ENCODE measurements around the gene LZIC.

DNA sequence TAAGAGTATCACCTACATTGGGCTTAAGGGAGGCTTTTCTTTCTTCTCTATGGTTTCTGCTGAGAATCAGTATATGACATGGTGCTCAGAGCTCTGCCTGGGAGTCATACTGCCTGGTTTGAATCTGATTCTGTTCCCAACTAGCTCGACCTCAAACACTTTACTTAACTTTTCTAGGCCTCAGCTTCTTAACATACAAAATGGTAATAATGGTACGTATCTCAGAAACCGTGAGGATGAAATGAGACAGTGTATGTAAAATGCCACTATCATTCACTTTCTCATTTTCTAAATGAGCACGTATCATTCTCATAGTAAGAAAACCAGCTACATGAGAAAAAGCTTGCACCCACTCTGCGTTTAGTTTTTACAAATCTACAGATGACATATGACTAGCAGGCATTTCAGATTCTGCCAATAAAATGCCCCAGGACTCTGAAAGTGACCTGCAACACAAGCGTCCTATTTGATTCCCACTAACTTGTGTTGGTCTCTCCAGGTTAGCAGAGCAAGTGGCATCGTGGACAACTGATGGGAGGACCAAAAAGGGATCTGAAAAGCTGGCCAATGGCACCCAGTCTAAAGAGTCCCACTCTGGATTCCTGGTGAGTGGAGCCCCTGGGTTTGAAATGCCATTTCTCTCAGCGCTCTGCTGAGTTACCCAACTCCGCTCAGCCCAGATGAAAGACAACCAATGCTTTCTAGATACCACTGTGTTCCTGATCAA is 39.2 kb downstream of the LZIC start:
- TF ChIP-seq, protein P1, sequence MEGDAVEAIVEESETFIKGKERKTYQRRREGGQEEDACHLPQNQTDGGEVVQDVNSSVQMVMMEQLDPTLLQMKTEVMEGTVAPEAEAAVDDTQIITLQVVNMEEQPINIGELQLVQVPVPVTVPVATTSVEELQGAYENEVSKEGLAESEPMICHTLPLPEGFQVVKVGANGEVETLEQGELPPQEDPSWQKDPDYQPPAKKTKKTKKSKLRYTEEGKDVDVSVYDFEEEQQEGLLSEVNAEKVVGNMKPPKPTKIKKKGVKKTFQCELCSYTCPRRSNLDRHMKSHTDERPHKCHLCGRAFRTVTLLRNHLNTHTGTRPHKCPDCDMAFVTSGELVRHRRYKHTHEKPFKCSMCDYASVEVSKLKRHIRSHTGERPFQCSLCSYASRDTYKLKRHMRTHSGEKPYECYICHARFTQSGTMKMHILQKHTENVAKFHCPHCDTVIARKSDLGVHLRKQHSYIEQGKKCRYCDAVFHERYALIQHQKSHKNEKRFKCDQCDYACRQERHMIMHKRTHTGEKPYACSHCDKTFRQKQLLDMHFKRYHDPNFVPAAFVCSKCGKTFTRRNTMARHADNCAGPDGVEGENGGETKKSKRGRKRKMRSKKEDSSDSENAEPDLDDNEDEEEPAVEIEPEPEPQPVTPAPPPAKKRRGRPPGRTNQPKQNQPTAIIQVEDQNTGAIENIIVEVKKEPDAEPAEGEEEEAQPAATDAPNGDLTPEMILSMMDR (IDR thresholded peaks at IDR 0.05) = no peak
- no peak for TF ChIP-seq POLR2A (IDR thresholded peaks at IDR 0.05)

Measured in testis (tissue), 2 donors.